ENCODE data around the gene NMD3. TPM values are rescaled to one million over a fixed set of nuclear protein-coding genes. Genes with fewer than 3 reads are reported as not detected.

NMD3 gene
- polyA plus RNA-seq, 1 donor, result 46.7 TPM

DNA sequence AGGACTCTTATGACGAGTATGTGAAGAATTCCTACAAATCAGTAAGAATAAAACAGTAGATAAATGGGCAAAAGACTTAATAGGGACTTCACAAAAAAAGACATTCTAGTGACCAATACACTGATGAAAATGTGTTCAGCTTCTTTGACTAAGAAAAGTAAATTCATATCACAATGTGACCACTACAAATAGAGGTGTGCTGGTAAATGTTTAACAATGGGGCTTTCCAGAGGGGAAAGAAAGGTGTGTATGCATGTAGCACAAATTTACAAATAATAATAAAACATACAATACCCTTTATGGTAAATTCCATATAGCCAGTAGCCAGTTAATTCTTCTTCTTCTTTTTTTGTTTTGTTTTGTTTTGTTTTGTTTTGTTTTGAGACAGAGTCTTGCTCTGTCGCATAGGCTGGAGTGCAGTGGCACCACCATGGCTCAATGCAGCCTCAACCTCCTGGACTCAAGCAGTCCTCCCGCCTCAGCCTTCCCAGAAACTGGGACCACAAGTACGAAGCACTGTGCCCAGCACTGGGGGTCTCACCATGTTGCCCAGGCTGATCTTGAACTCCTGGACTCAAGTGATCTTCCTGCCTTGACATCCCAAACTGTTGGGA is 17.5 kb upstream of the NMD3 start:
- no peak overlapping the region for H3K27ac ChIP-seq (ENCODE audit: low read length)
- no peaks in the 10 kb centered on the region for H3K9me3 ChIP-seq (ENCODE audit: control insufficient read depth, low read depth, low read length)
- H3K4me3 ChIP-seq (ENCODE audit: low read length), result no peak overlapping the region
- no peaks in the 10 kb centered on the region for H3K4me1 ChIP-seq (ENCODE audit: control insufficient read depth, insufficient read depth, low read length)
- 90% methylated on average over 1 of the region's 4 CpGs for WGBS (ENCODE audit: insufficient coverage, low lambda C conversion rate)
- DNase-seq, result no peak
- H3K27me3 ChIP-seq (ENCODE audit: control insufficient read depth, insufficient read depth, low read length), result no peaks in the 10 kb centered on the region
- H3K36me3 ChIP-seq (ENCODE audit: control insufficient read depth, insufficient read depth, low read length), result no peaks in the 10 kb centered on the region

DNA sequence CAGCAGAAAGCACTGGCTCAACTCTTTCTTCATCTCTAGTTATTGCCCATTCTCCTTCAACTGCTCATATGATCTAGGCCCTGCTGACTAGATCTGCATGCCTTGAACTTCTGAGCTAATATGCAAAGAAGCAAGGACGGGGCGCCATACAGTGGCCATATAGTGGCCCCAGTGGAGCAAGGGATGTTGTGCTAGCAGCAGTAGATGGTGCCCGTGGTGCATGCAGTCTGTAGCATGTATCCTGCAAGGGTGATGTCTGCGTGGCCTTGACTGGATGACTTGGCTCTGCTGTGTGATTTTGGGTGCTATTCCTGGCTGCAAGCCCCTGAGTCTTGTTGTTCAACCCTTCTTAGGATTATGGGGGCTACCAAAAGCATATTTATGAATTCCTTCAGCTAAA is 12.2 kb upstream of the NMD3 start:
- Histone ChIP-seq H3K9me3 (ENCODE audit: control insufficient read depth, low read depth, low read length) (no peaks in the 10 kb centered on the region), H3K4me3 (ENCODE audit: low read length) (no peak overlapping the region), H3K27ac (ENCODE audit: low read length) (no peak overlapping the region), H3K4me1 (ENCODE audit: control insufficient read depth, insufficient read depth, low read length) (no peaks in the 10 kb centered on the region), H3K36me3 (ENCODE audit: control insufficient read depth, insufficient read depth, low read length) (no peaks in the 10 kb centered on the region), H3K27me3 (ENCODE audit: control insufficient read depth, insufficient read depth, low read length) (no peaks in the 10 kb centered on the region)
- no peak for DNase-seq
- WGBS (ENCODE audit: insufficient coverage, low lambda C conversion rate), result no CpG with 5 or more reads among the region's 4 CpGs

DNA sequence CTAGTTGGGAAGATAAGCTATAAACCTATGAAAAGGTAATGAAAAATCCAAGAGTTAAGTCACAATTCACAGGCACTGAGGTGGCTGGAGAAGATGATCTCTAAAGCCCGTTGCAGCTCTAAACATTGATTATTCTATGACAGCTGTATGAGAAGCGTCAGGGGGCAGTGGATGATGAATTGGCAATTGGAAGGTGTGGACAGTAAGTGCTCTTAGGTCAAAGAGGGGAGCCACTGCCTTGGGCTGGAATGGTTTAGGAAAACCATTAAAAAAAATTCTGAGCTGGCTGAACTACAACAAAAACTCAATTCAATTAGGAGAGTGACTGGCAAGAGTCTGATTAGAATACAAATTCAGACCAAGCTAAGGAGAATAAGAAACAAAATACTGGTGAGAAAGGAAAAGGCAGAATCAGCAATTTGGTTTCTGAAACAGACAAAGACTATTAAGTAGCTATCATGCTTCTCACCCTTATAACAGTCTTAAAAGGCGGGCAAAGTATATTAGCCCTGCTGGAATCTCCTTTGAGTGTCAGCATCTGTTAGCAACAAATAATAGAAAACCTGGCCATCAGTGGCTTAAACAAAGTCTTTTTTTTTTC is 8.8 kb upstream of the NMD3 start:
- 100% methylated on average over 1 of the region's 3 CpGs for WGBS (ENCODE audit: insufficient coverage, low lambda C conversion rate)
- no peak overlapping the region for H3K27ac ChIP-seq (ENCODE audit: low read length)
- no peaks in the 10 kb centered on the region for H3K36me3 ChIP-seq (ENCODE audit: control insufficient read depth, insufficient read depth, low read length)
- H3K4me1 ChIP-seq (ENCODE audit: control insufficient read depth, insufficient read depth, low read length), result no peaks in the 10 kb centered on the region
- no peak for DNase-seq
- no peaks in the 10 kb centered on the region for H3K27me3 ChIP-seq (ENCODE audit: control insufficient read depth, insufficient read depth, low read length)
- no peaks in the 10 kb centered on the region for H3K9me3 ChIP-seq (ENCODE audit: control insufficient read depth, low read depth, low read length)
- no peak overlapping the region for H3K4me3 ChIP-seq (ENCODE audit: low read length)

GRCh38 chr3:161212906-161213305 is 8.2 kb upstream of the NMD3 start:
- H3K9me3 ChIP-seq (ENCODE audit: control insufficient read depth, low read depth, low read length), result no peaks in the 10 kb centered on the region
- H3K4me1 ChIP-seq (ENCODE audit: control insufficient read depth, insufficient read depth, low read length), result no peaks in the 10 kb centered on the region
- no peak for DNase-seq
- H3K36me3 ChIP-seq (ENCODE audit: control insufficient read depth, insufficient read depth, low read length), result no peaks in the 10 kb centered on the region
- no peak overlapping the region for H3K4me3 ChIP-seq (ENCODE audit: low read length)
- no peak overlapping the region for H3K27ac ChIP-seq (ENCODE audit: low read length)
- no peaks in the 10 kb centered on the region for H3K27me3 ChIP-seq (ENCODE audit: control insufficient read depth, insufficient read depth, low read length)

DNA sequence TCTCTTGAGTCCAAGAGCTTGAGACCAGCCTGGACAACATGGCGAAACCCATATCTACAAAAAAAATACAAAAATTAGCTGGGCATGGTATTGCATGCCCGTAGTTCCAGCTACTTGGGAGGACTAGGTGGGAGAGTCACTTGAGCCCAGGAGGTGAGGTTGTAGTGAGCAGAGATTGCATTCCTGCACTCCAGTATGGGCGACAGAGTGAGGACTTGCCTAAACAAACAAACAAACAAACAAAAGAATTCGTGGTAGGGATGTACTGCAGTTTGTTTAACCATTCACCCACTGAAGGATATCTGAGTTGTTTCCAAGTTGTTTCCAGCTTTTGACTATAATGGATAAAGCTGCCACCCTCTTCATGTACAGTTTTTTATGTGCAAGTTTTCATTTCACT is 7.5 kb upstream of the NMD3 start:
- no CpG with 5 or more reads among the region's 4 CpGs for WGBS (ENCODE audit: insufficient coverage, low lambda C conversion rate)
- H3K27me3 ChIP-seq (ENCODE audit: control insufficient read depth, insufficient read depth, low read length), result no peaks in the 10 kb centered on the region
- no peaks in the 10 kb centered on the region for H3K9me3 ChIP-seq (ENCODE audit: control insufficient read depth, low read depth, low read length)
- H3K36me3 ChIP-seq (ENCODE audit: control insufficient read depth, insufficient read depth, low read length), result no peaks in the 10 kb centered on the region
- H3K4me1 ChIP-seq (ENCODE audit: control insufficient read depth, insufficient read depth, low read length), result no peaks in the 10 kb centered on the region
- no peak overlapping the region for H3K4me3 ChIP-seq (ENCODE audit: low read length)
- no peak overlapping the region for H3K27ac ChIP-seq (ENCODE audit: low read length)
- DNase-seq, result no peak

DNA sequence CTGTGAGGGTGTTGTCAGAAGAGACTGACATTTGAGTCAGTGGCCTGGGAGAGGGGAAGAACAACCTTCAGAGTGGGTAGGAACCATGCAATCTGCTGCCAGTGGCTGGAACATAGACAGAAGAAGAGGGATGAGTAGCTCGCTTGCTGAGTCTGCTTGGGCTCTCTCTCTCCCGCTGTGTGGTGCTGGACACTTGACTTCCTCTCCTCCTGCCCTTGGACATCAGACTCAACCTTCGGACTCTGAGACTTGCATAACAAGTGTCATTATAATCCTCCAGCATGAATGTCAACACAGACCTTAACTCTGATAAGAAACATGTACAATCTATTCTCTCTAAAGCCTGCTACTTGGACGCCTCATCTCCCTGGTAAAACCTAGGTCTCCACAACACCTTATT is 5.9 kb upstream of the NMD3 start:
- Histone ChIP-seq H3K27ac (ENCODE audit: low read length) (no peak overlapping the region), H3K4me3 (ENCODE audit: low read length) (no peak overlapping the region), H3K27me3 (ENCODE audit: control insufficient read depth, insufficient read depth, low read length) (no peaks in the 10 kb centered on the region), H3K36me3 (ENCODE audit: control insufficient read depth, insufficient read depth, low read length) (no peaks in the 10 kb centered on the region), H3K9me3 (ENCODE audit: control insufficient read depth, low read depth, low read length) (no peaks in the 10 kb centered on the region), H3K4me1 (ENCODE audit: control insufficient read depth, insufficient read depth, low read length) (no peaks in the 10 kb centered on the region)
- peak; percentile 70 to 81 for DNase-seq
- WGBS (ENCODE audit: insufficient coverage, low lambda C conversion rate), result no CpG with 5 or more reads among the region's 4 CpGs

GRCh38 chr3:161217496-161217895 is 3.6 kb upstream of the NMD3 start:
- no peaks in the 10 kb centered on the region for H3K4me1 ChIP-seq (ENCODE audit: control insufficient read depth, insufficient read depth, low read length)
- no peaks in the 10 kb centered on the region for H3K27me3 ChIP-seq (ENCODE audit: control insufficient read depth, insufficient read depth, low read length)
- DNase-seq, result peak; percentile 14 to 23
- H3K36me3 ChIP-seq (ENCODE audit: control insufficient read depth, insufficient read depth, low read length), result no peaks in the 10 kb centered on the region
- H3K27ac ChIP-seq (ENCODE audit: low read length), result no peak overlapping the region
- WGBS (ENCODE audit: insufficient coverage, low lambda C conversion rate), result no CpG with 5 or more reads among the region's 5 CpGs
- no peaks in the 10 kb centered on the region for H3K9me3 ChIP-seq (ENCODE audit: control insufficient read depth, low read depth, low read length)
- H3K4me3 ChIP-seq (ENCODE audit: low read length), result no peak overlapping the region

DNA sequence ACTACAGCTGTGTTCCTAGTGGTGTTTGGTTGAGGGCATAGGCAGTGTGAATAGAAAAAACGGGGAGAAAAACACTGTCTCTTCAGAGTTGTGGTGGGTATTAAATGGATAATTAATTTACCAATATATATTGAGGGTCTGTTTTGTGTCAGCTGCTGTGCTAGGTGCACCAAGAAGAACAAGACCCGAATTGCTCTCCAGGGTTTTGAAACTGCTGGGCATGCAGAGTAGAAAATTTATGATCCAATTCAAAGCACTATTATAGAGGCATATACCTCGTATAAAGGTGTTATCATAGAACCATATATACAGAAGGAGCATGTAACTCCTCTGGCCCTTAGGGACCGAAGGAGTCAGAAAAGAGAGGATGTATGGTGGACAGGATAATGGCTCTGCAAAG is 1.6 kb upstream of the NMD3 start:
- Histone ChIP-seq H3K27ac (ENCODE audit: low read length) (no peak overlapping the region), H3K4me1 (ENCODE audit: control insufficient read depth, insufficient read depth, low read length) (peaks cover 11% of the 10 kb centered on the region), H3K27me3 (ENCODE audit: control insufficient read depth, insufficient read depth, low read length) (no peaks in the 10 kb centered on the region), H3K36me3 (ENCODE audit: control insufficient read depth, insufficient read depth, low read length) (no peaks in the 10 kb centered on the region), H3K9me3 (ENCODE audit: control insufficient read depth, low read depth, low read length) (no peaks in the 10 kb centered on the region), H3K4me3 (ENCODE audit: low read length) (no peak overlapping the region)
- DNase-seq, result no peak
- no CpG with 5 or more reads among the region's 4 CpGs for WGBS (ENCODE audit: insufficient coverage, low lambda C conversion rate)

DNA sequence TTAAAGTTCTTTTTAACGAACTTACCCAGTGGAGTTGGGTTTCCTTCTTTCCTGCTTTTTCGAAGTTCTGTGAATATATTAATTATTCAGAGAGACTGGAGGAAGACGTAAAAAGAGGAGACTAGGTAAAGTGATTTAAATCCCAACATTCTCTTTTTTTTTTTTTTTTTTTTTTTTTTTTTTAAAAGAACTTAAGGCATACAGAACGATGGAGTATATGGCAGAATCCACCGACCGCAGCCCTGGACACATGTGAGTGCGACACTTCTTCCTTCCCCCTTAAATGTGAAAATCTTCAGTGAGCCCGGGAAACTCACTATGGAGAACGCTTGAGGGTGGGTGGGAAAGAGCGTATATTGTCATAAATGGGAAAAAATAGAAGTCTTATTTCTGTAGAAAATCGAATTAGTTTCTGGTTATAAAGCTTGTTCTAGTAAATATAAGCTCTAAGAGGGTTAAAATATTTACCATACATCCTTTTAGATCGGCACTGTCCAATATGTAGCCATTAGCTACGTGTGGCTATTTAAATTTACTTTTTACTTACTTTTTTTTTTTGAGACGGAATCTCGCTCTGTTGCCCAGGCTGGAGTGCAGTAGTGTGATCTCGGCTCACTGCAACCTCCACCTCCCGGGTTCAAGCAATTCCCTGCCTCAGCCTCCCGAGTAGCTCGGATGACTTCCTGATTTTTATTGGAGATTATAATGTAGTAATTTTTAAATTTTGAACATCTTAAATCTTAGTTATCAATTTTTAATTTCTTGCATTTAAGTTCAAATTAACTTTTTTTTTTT is 892 bp downstream of the NMD3 start:
- H3K4me3 ChIP-seq (ENCODE audit: low read length), result peak overlapping the region; percentile 98
- 82% methylated on average over 2 of the region's 19 CpGs for WGBS (ENCODE audit: insufficient coverage, low lambda C conversion rate)
- peaks cover 11% of the 10 kb centered on the region for H3K4me1 ChIP-seq (ENCODE audit: control insufficient read depth, insufficient read depth, low read length)

DNA sequence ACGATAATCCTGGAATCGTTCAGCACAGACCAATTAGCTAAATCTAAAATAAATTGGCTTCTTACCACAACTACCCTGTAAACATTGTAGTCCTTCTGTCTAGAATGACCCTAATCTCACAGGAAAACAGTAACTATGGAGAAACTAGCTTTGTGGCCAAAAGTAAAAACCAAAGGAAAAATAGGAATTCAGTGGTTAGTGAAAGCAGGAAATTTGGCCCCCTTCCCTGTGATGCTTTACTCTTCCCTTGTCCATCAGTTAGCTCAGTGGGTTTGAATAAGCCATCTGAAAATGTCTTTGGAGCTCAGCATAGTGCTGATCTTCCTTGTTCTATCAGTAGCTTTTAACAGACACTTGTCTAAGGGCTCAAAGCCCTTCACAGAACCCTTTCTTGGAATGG is 1.6 kb downstream of the NMD3 start:
- H3K27me3 ChIP-seq (ENCODE audit: control insufficient read depth, insufficient read depth, low read length), result no peaks in the 10 kb centered on the region
- peak overlapping the region; percentile 98 for H3K4me3 ChIP-seq (ENCODE audit: low read length)
- no peaks in the 10 kb centered on the region for H3K9me3 ChIP-seq (ENCODE audit: control insufficient read depth, low read depth, low read length)
- peaks cover 11% of the 10 kb centered on the region for H3K4me1 ChIP-seq (ENCODE audit: control insufficient read depth, insufficient read depth, low read length)
- no peak overlapping the region for H3K27ac ChIP-seq (ENCODE audit: low read length)
- peaks cover 5% of the 10 kb centered on the region for H3K36me3 ChIP-seq (ENCODE audit: control insufficient read depth, insufficient read depth, low read length)
- no peak for DNase-seq
- WGBS (ENCODE audit: insufficient coverage, low lambda C conversion rate), result no CpG with 5 or more reads among the region's 2 CpGs

More for the DNA sequence above, 892 bp downstream of the NMD3 start:
- Histone ChIP-seq H3K9me3 (ENCODE audit: control insufficient read depth, low read depth, low read length) (no peaks in the 10 kb centered on the region), H3K27me3 (ENCODE audit: control insufficient read depth, insufficient read depth, low read length) (no peaks in the 10 kb centered on the region), H3K27ac (ENCODE audit: low read length) (peak overlapping the region; percentile 89), H3K36me3 (ENCODE audit: control insufficient read depth, insufficient read depth, low read length) (peaks cover 3% of the 10 kb centered on the region)
- peak; percentile 12 to 34 for DNase-seq
